LNCaP clone FGC (cell line): ENCODE results near the gene CBX6.

Source experiments
- DNase-seq: peaks from one replicate; pipeline ENCODE4 v3.0.0-alpha.2; 2011; ENCODE audit warnings: low read depth
- H3K4me3 ChIP-seq: 2 replicates; pipeline ENCODE4 v1.5.1; 2011; ENCODE audit warnings: mild to moderate bottlenecking, low read depth, low read length, control low read depth
- CTCF ChIP-seq: IDR thresholded peaks from 2 replicates; pipeline ENCODE4 v1.5.1; 2012; ENCODE audit warnings: mild to moderate bottlenecking; ENCODE audit not compliant: control insufficient read depth, insufficient read depth; ENCODE audit errors: extremely low read depth

CBX6 gene

GRCh38 chr22:38881464-38881871 lies 9.5 kb upstream of the CBX6 start:
- no peak for DNase-seq
- no peak overlapping the region for H3K4me3 ChIP-seq
- TF ChIP-seq CTCF, result no peak

- no peak for TF ChIP-seq CTCF
- no peak overlapping the region for H3K4me3 ChIP-seq
- no peak for DNase-seq
Observed at GRCh38 chr22:38879961-38880360, 7.9 kb upstream of the CBX6 start.

GRCh38 chr22:38879108-38879729 lies 7.2 kb upstream of the CBX6 start:
- no peak for TF ChIP-seq CTCF
- no peak for DNase-seq
- no peak overlapping the region for H3K4me3 ChIP-seq

GRCh38 chr22:38878001-38878400 lies 6.0 kb upstream of the CBX6 start:
- DNase-seq, result no peak
- no peak for TF ChIP-seq CTCF
- H3K4me3 ChIP-seq, result no peak overlapping the region

- H3K4me3 ChIP-seq, result no peak overlapping the region
- DNase-seq, result no peak
- TF ChIP-seq CTCF, result no peak
Observed at GRCh38 chr22:38874529-38875222, 2.7 kb upstream of the CBX6 start.

- DNase-seq, result no peak
- TF ChIP-seq CTCF, result no peak
- no peak overlapping the region for H3K4me3 ChIP-seq
Observed at GRCh38 chr22:38873469-38874411, 1.7 kb upstream of the CBX6 start.
